ENCODE results near the gene CFAP119.

The CFAP119 gene

DNA sequence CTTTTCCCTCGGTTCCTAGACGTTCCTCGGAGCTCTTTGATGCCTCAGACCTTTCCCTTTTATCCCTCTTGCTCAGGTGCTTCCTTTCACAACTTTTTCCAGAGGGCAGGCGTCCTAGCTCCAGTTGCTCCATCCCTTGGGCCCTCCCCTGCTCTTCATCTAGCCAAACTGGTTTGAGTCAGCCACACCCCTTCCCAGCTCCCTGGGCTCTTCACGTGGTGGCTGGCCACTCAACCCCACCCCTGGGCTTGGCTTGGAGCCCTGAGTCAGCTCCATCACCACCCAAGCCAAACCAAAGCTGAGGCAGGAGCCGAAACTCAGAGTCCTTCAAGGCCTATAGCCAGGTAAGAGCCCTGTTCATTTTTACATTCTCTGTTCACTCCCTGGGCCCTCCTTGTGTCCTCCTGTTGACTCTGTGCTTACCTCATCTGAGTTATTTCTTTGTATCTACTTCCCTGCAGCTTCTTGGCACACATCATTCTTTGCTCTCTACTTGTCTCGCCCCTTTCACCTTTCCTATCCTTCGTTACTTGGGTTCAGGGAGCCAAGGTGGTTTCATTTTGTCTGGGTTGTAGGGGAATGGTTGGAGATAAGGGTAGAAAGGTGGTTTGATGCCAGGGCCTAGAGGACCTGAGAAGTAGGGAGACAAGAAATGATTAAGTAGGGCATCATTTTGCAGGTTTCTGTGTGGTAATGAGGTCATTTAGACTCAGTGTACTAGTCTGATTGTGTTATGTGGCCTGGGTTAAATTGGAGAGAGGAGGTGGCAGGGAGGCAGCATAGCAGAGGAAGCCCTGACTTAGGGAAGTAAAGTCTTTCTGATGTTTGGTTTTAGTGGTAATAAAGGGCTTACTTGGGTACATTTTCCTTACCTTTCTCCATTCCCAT is 21.3 kb downstream of the CFAP119 start:
- DNase-seq (ENCODE audit: low read depth): no peak

DNA sequence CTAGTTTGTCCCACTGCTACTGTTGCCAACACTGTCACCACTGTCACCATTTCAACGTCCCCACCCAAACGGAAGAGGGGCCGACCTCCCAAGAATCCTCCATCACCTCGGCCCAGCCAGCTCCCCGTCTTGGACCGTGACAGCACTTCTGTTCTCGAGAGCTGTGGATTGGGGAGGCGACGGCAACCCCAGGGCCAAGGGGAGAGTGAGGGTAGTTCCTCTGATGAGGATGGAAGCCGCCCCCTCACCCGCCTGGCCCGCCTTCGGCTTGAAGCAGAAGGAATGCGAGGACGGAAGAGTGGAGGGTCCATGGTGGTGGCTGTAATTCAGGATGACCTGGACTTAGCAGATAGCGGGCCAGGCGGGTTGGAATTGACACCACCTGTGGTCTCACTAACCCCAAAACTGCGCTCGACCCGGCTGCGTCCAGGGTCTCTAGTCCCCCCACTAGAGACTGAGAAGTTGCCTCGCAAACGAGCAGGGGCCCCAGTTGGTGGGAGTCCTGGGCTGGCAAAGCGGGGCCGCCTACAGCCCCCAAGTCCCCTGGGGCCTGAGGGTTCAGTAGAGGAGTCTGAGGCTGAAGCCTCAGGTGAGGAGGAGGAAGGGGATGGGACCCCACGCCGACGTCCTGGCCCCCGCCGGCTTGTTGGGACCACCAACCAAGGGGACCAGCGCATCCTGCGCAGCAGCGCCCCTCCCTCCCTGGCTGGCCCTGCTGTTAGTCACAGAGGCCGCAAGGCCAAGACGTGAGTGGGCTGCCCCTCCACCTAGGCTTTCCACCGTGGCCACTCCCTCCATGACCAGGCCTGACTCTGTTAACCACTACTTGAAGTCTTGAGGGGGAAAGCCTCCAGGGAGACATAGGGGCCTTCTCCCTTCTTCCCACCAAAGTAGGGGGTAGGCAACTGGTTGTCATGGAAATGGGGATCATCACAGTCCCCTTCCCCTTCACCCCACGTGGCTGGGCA is 22.6 kb downstream of the CFAP119 start:
- DNase-seq (ENCODE audit: low read depth): no peak

DNA sequence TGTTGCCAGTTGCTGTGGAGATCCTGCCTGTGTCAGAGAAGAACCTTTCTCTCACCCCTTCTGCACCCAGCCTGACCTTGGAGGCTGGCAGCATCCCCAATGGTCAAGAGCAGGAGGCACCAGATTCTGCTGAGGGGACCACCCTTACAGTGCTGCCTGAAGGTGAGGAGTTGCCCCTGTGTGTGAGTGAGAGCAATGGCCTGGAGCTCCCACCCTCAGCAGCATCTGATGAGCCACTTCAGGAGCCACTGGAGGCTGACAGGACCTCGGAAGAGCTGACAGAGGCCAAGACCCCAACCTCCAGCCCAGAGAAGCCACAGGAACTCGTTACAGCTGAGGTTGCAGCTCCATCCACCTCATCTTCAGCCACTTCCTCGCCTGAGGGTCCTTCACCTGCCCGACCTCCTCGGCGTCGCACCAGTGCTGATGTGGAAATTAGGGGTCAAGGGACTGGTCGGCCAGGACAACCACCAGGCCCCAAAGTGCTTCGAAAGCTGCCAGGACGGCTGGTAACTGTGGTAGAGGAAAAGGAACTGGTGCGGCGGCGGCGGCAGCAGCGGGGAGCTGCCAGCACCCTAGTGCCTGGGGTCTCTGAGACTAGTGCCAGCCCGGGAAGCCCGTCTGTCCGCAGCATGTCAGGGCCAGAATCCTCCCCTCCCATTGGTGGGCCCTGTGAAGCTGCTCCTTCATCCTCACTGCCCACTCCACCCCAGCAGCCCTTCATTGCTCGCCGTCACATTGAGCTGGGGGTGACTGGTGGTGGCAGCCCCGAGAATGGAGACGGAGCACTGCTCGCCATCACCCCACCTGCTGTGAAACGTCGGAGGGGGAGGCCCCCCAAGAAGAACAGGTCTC is 23.8 kb downstream of the CFAP119 start:
- DNase-seq (ENCODE audit: low read depth): no peak

DNA sequence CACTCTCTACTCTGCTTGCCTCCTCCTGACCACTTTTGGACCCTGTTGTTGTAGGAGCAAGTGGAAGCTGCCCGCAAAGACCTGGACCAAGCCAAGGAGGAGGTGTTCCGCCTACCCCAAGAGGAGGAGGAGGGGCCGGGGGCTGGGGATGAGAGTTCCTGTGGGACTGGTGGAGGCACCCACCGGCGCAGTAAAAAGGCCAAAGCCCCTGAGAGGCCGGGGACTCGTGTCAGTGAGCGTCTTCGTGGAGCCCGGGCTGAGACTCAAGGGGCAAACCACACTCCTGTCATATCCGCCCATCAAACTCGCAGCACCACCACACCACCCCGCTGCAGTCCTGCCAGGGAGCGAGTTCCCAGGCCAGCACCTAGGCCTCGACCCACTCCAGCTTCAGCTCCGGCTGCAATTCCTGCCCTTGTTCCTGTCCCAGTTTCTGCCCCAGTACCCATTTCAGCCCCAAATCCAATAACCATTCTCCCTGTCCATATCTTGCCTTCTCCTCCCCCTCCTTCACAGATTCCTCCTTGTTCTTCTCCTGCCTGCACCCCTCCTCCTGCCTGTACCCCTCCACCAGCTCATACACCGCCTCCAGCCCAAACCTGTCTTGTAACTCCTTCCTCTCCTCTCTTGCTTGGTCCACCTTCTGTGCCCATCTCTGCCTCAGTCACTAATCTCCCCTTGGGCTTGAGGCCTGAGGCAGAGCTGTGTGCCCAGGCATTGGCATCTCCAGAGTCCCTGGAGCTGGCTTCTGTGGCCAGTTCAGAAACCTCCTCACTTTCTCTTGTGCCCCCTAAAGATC is 24.7 kb downstream of the CFAP119 start:
- no peak for DNase-seq (ENCODE audit: low read depth)

DNA sequence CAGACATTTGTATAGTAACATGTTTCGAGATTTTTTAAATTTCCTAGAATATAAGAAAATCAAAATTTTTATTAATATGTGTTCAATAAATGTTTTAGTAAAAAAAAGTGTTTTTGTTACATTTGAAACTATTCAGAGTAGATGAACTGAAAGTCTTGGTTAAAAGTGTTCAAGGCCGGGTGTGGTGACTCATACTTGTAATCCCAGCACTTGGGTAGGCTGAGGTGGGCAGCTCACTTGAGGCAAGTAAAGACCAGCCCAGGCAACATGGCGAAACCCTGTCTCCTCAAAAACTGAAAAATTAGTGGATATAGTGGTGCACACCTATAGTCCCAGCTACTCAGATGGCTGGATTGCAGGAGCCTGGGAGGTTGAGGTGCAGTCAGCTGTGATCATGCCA is 30.5 kb downstream of the CFAP119 start:
- DNase-seq (ENCODE audit: low read depth): no peak

DNA sequence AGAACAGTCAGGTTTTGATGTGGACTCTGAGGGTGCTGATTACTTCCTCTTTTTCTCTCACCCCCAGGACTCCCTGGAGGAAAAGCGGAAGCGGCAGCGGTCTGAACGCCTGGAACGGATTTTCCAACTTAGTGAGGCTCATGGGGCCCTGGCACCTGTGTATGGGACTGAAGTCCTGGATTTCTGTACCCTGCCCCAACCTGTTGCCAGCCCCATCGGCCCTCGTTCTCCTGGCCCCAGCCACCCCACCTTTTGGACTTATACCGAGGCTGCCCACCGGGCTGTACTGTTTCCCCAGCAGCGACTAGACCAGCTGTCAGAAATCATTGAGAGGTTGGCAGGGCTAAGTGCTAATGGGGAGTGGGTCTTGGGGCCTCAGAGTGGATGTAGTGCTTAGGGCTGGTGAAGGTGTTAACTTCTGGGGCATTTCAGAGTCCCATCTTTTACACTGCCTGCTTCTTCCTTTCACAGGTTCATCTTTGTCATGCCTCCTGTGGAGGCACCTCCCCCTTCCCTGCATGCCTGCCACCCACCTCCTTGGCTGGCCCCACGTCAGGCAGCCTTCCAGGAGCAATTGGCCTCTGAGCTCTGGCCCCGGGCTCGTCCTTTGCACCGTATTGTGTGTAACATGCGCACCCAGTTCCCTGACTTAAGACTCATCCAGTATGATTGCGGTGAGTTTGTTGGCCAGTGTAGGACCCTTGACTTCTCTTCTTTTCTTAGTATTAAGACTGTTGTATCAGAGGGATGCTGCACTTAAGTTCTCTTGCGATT is 32.8 kb downstream of the CFAP119 start:
- no peak for DNase-seq (ENCODE audit: low read depth)

DNA sequence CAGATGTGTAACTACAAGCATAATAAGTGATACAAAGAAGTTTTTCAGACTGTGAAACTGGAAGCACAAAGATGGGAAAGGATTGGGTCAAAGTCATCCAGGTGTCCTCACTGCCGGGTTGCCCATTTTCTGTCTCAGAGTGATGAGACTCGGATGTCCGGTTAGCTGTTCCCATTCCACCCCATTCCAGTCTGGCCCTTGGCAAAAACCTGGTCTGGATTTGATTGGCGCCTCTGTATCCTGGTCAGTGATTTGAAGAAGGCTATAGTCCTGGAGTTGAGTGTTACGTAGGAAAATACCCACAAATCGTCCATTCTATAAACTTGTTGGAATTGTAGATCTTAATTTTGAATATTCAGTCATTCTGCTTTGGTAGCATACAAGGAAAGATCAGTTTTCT is 33.5 kb downstream of the CFAP119 start:
- DNase-seq (ENCODE audit: low read depth): no peak

DNA sequence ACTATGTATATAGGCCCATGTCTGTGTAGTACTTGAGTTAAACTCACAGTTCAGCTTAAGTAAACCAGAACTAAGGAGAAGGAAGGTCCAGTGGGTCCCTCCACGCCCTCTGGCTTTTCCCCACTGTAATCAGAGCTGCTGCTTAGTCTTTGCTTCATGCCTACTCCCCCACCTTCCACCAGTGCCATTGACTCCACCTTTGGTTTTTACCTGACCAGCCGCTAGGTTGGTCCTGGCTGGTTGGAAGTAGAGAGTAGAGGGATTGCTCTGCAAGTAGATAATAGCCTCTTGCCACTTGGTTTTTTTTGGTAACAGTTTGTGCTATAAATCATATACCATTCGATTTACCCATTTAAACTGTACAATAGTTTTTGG is 36.5 kb downstream of the CFAP119 start:
- no peak for DNase-seq (ENCODE audit: low read depth)

DNA sequence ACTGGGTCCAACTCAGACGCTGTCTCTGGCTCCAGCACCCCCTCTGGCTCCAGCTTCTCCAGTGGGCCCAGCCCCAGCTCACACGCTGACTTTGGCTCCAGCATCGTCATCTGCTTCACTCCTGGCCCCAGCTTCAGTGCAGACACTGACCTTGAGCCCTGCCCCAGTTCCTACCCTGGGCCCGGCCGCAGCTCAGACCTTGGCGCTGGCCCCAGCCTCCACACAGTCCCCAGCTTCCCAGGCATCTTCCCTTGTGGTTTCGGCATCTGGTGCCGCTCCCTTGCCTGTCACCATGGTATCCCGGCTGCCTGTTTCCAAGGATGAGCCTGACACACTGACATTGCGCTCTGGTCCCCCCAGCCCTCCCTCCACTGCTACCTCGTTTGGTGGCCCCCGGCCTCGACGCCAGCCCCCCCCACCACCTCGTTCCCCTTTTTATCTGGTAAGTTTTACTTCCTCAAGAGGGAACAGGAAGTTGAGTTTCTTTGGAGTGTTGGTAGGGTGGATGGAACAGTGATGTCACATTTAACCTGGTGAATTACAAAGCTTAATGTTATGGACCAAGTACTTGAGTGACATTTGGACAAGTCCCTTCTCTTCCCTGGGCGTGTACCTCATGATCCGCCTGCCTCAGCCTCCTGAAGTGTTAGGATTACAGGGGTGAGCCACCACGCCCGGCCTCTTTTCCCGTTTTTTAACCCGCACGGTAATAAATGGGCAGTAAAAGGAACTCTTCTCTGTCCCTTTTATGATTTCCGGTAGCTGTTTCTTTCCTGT is 37.0 kb downstream of the CFAP119 start:
- DNase-seq (ENCODE audit: low read depth): no peak

DNA sequence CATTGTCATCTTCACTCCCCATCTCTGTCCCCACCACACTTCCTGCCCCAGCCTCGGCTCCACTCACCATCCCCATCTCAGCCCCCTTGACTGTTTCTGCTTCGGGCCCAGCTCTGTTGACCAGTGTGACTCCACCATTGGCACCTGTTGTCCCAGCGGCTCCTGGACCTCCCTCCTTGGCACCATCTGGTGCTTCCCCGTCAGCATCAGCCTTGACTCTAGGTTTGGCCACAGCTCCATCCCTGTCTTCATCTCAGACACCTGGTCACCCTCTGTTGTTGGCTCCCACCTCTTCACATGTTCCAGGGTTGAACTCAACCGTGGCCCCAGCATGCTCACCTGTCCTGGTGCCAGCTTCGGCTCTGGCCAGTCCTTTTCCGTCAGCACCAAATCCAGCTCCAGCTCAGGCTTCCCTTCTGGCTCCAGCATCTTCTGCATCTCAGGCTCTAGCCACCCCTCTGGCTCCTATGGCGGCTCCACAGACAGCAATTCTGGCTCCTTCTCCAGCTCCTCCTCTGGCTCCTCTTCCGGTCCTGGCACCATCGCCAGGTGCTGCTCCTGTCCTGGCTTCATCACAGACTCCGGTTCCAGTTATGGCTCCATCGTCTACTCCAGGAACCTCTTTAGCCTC is 38.0 kb downstream of the CFAP119 start:
- no peak for DNase-seq (ENCODE audit: low read depth)

DNA sequence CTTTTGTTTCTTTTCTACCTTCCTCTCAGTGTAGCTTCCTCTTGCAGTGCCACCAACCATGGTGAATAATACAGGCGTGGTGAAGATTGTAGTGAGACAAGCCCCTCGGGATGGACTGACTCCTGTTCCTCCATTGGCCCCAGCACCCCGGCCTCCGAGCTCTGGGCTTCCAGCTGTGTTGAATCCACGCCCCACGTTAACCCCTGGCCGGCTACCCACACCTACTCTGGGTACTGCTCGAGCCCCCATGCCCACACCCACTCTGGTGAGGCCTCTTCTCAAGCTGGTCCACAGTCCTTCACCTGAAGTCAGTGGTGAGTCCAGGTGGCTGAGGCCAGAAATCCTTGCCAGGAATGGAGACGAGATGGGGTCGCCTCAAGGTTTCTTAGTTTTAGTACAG is 38.9 kb downstream of the CFAP119 start:
- no peak for DNase-seq (ENCODE audit: low read depth)

DNA sequence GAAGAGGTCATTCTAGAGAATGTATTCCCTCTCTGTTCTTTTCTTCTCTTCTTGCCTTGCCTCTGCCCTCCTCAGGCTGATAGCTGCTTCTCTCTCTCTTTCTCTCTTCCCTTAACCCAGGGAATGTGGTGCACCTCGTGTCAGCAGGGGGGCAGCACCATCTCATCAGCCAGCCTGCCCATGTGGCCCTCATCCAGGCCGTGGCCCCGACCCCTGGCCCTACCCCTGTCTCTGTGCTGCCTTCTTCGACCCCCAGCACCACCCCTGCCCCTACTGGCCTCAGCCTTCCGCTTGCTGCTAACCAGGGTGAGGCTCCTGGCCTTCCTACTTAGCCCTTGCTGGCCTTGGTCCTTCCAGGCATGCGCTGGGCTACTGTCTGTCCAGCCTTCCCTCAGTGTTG is 39.4 kb downstream of the CFAP119 start:
- DNase-seq (ENCODE audit: low read depth): no peak

DNA sequence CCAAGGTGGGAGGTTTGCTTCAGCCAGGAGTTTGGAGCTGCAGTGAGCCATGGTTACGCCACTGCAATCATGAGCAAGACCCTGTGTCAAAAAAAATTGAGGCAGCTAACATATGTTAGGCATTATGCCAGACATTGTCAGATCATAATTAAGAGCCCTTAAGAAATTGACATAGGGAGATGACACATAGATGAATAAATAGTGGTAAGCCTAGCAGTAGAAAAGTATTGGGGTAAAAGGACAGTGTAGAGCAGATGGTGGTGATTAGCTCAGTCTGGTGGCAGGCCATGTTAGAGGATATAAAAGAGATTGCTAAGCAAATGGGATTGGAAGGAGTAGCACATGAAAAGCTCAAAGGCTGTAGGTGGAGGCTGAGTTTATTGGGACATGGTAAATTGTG is 40.3 kb downstream of the CFAP119 start:
- no peak for DNase-seq (ENCODE audit: low read depth)

DNA sequence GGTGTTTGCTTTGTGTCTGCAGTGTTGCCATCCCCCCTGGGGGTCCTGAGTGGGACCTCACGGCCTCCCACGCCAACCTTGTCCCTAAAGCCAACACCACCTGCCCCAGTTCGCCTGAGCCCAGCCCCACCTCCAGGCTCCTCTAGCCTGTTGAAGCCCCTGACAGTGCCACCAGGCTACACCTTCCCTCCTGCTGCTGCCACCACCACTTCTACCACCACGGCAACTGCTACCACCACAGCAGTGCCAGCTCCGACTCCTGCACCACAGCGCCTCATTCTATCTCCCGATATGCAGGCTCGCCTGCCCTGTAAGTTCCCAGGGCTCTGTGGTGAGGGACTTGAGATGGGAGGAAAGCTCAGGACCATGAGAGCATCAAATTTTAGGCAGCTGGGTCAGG is 40.7 kb downstream of the CFAP119 start:
- no peak for DNase-seq (ENCODE audit: low read depth)

DNA sequence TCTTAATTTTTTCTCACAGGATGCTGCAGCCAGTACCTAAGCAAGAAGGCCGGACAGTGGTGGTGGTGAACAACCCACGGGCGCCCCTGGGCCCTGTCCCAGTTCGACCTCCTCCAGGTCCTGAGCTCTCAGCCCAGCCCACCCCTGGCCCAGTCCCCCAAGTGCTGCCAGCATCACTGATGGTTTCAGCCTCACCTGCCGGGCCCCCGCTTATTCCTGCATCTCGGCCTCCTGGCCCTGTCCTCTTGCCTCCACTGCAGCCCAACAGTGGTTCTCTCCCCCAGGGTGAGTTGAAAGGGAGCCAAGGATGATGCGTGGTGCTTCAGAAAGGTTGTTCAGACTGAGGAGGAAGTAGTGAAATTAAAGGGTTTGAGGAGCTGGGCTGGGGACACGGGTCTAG is 41.2 kb downstream of the CFAP119 start:
- no peak for DNase-seq (ENCODE audit: low read depth)

DNA sequence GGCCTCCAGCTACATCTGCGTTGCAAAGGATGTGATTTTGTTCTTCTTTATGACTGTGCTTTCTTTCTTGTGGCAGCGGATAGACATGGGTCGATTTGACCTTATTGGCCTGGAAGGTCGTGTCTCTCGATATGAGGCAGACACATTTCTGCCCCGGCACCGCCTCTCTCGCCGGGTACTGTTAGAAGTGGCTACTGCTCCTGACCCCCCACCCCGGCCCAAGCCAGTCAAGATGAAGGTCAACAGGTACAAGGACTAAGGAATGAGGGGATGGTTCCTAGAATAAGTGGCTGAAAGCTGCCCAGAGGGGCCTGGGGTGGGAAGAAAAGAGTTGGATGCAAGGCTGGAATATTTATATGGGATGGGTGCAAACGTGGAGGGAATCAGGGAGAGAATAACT is 41.8 kb downstream of the CFAP119 start:
- DNase-seq (ENCODE audit: low read depth): no peak

DNA sequence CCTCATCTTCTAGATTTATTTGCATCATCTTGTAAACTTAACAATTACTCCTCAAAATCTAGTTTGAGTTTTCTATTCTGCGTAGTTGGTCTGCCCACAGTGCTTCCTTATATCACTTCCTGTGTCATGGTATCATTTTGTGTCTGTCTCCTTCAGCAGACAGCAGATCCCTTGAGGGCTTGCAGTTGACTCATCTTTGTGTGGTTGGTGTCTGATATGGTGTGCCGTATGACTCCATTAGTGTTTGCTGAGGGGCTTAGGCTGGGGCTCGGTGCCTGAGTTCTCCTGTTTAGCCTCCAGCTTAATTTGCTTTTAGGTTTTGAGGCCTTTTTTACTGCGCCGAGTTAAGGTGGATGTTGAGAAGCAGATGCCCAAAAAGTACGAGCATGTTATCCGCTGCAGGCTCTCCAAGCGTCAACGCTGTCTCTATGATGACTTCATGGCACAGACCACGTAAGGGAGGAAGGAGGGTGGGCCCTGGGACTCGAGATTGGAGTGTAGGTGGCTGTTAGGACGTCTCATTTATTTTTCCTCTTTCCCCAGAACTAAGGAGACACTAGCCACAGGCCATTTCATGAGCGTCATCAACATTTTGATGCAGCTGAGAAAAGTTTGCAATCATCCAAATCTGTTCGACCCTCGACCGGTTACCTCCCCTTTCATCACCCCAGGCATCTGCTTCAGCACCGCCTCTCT is 46.0 kb downstream of the CFAP119 start:
- peak; percentile 24 for DNase-seq (ENCODE audit: low read depth)

DNA sequence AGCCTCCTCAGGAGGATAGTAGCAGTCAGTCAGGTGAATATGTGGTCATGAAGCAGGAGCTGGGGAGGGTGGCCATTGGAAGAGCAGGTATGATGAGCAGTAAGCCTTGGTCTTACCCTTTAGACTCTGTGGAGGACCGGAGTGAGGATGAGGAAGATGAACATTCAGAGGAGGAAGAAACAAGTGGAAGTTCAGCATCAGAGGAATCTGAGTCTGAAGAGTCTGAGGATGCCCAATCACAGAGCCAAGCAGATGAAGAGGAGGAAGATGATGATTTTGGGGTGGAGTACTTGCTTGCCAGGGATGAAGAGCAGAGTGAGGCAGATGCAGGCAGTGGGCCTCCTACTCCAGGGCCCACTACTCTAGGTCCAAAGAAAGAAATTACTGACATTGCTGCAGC is 50.1 kb downstream of the CFAP119 start:
- no peak for DNase-seq (ENCODE audit: low read depth)

DNA sequence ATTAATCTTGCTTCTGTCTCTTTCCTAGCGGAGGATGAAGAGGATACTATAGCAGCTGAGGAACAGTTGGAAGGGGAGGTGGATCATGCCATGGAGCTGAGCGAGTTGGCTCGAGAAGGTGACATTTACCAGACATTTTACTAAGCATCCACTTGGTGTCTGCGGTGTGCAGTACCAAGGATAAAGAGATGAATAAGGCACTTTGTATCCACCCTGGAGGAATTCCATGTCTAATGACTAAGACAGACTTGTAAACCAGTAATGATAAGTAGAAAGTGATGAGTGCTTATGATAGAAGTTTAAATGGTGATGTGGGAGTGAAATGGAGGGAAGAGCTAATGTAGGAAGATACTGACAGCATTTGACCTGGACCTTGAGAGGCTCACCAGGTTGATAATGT is 50.9 kb downstream of the CFAP119 start:
- DNase-seq (ENCODE audit: low read depth): no peak
